GM12891 (cell line): ENCODE measurements around the gene PPP1R12B.
"Not testable (repeated sequence)": the region's sequence is repeated elsewhere in the genome, so short reads cannot be mapped to it uniquely, and the experiment has no call there.

Experiments used
- PAX5 ChIP-seq: IDR thresholded peaks from 2 replicates; pipeline ENCODE4 v1.6.1; 2011; ENCODE audit warnings: low read length, moderate library complexity, mild to moderate bottlenecking; ENCODE audit not compliant: insufficient read depth, severe bottlenecking
- POLR2A ChIP-seq: IDR thresholded peaks from 2 replicates; pipeline ENCODE4 v1.6.1; 2011; ENCODE audit warnings: low read depth, low read length, control low read depth
- POLR2AphosphoS5 ChIP-seq: IDR thresholded peaks from 2 replicates; pipeline ENCODE4 v1.6.1; 2011; ENCODE audit warnings: low read depth, low read length, control low read depth
- SPI1 ChIP-seq: IDR thresholded peaks from 2 replicates; pipeline ENCODE4 v1.6.1; 2011; ENCODE audit warnings: low read depth, low read length, control low read depth
- TAF1 ChIP-seq: IDR thresholded peaks from 2 replicates; pipeline ENCODE4 v1.6.1; 2011; ENCODE audit warnings: low read depth, low read length, control low read depth

DNA sequence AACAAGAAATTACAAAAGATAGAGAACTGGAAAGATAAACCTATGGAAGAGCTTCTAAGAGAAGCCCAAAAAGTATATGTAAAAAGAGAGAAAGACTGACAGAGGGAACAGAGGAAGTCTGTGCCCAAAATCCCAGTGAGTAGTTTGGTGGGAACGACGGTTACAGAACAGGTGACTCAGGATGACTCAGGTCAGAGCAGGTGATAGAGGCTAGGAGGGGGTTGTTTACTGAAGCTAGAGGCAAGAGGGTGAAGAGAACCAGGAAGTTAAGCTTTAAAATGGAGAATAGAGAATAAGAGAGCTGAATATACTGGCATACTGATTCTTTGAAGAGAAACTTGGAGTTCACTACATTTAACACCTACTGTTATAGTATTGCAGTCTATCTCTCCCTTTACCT is 134.9 kb downstream of the PPP1R12B start:
- TF ChIP-seq POLR2A, PAX5, POLR2AphosphoS5, TAF1, SPI1: not testable (repeated sequence)
